ENCODE measurements around the gene CASP8.
"Not testable (repeated sequence)": the region's sequence is repeated elsewhere in the genome, so short reads cannot be mapped to it uniquely, and the experiment has no call there.

Gene CASP8

DNA sequence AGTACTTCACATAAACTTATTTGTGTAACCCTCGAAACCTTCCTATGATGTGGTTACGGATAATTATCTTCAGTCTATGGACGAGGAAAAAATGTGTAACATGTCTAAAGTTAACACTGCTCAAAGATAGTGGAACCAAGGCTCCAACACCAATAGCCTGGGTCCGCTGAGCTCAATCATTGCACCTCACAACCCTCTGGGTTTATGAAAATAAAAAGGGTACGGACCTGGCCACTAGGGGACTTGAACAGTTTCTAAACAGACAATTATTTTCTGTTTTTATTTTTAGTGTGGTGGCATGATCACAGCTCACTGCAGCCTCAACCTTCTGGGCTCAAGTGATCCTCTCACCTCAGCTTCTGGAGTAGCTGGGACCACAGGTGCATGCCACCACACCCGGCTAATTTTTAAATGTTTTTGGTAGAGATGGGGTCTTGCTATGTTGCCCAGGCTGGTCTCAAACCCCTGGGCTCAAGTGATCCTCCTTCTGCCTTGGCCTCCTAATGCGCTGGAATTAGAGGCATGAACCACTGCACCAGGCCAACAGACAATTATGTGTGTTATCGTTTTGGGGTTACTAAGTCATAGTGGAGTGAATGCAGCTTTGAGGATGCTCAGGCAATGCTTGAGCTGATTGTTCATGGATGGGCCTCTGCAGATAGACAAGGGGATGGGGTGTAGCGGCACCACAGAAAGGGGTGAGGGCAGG is 10.1 kb downstream of the CASP8 start:
- no peak for DNase-seq (ENCODE audit: low read depth in 2 of 2)

- DNase-seq (ENCODE audit: low read depth in 2 of 2): no peak
These were observed 11.6 kb downstream of the CASP8 start for GRCh38 chr2:201271917-201272316.

GRCh38 chr2:201273330-201273983 is 13.1 kb downstream of the CASP8 start:
- DNase-seq (ENCODE audit: low read depth in 2 of 2): no peak

- DNase-seq (ENCODE audit: low read depth in 2 of 2): no peak
These were observed 14.7 kb downstream of the CASP8 start for GRCh38 chr2:201275069-201275468.

- DNase-seq (ENCODE audit: low read depth in 2 of 2): no peak
These were observed 15.7 kb downstream of the CASP8 start for GRCh38 chr2:201275990-201276389.

DNA sequence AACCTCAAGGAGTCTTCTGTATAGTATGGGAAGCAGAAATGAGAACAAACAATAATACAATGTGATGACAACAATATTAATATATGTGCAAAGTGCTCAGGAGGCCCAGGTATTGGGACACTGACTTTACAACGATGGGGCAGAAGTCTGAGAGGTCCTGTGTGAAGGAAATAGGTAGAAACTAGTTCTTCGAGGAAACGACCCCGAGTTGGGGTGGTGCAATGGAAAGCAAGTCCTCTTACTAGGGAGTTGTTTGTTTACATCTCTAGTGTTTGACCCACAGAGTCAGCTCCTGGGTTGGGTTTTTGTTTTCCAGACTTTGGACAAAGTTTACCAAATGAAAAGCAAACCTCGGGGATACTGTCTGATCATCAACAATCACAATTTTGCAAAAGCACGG is 16.2 kb downstream of the CASP8 start:
- DNase-seq (ENCODE audit: low read depth in 2 of 2): no peak

DNA sequence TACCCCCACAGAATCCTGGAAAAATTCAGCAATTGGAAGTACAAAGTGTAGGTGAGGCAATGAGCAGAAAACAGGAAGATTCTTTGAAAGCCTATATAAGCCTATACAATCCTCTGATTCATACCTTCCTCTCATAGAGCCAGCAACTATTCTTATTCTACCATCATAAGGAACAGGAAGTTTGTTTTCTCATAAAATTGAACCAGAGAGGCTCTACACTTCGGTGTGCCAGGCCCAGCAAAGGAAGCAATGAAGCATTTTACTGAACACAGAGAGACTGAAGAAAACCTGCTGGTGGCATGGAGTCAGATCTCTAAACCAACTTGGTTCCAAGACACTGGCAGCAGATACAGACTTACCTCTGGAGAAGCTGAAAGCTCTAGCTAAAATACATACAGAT is 18.7 kb downstream of the CASP8 start:
- no peak for DNase-seq (ENCODE audit: low read depth in 2 of 2)

DNA sequence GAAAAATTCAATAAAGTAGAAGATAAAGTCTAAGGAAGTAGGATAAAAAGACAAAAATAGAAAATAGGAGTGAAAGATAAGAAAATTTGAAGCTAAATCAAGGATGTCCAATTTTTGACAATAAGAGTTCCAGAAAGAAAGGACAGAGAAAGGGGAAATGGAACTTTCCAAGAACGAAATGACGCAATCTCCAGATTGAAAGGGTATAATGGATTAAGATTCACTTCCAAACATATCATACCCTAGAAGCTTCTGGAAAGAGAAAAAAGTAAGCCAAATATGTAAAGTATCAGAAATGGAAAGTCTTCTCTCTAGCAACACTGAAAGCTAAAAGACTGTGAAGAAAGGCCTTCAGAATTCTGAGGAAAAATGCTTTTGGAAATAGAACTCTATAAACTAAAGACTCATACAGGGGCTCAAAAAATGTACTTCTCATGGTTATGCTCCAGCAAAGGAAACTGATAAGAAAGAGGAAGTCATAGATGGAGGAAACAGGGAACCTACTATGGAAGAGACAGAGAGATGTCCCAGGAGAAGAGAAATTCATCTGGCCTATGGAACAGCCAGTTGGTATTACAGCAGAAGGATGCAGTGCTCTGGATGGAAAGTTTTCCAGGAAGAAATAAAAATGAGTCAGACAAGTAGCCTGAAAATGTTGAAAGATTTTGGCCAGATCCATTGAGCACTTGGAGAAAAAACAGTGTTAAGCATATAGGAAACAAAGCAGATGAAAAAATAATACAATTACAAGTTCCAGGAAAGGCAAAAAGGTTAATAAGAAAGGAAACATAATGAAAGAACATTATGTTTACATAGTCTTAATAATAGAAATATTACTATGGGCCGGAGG is 20.1 kb downstream of the CASP8 start:
- DNase-seq (ENCODE audit: low read depth in 2 of 2): no peak

- no peak for DNase-seq (ENCODE audit: low read depth in 2 of 2)
These were observed 25.2 kb downstream of the CASP8 start for GRCh38 chr2:201285499-201285898.

DNA sequence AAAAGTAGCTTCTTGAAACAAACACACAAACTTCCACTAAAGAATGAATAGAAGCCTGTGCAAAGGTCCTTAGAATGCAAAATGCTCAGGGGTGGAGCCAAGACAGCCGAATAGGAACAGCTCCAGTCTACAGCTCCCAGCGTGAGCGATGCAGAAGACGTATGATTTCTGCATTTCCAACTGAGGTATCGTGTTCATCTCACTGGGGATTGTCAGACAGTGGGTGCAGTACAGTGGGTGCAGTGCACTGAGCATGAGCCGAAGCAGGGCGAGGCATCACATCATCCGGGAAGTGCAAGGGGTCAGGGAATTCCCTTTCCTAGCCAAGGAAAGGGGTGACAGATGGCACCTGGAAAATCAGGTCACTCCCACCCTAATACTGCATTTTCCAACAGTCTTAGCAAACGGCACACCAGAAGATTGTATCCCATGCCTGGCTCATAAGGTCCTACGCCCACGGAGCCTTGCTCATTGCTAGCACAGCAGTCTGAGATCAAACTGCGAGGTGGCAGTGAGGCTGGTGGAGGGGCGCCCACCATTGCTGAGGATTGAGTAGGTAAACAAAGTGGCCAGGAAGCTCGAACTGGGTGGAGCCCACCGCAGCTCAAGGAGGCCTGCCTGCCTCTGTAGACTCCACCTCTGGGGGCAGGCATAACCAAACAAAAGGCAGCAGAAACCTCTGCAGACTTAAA is 30.3 kb downstream of the CASP8 start:
- DNase-seq (ENCODE audit: low read depth in 2 of 2): not testable (repeated sequence)

GRCh38 chr2:201298462-201299052 is 38.2 kb downstream of the CASP8 start:
- no peak for DNase-seq (ENCODE audit: low read depth in 2 of 2)

- not testable (repeated sequence) for DNase-seq (ENCODE audit: low read depth in 2 of 2)
These were observed 39.6 kb downstream of the CASP8 start for GRCh38 chr2:201299929-201300328.

DNA sequence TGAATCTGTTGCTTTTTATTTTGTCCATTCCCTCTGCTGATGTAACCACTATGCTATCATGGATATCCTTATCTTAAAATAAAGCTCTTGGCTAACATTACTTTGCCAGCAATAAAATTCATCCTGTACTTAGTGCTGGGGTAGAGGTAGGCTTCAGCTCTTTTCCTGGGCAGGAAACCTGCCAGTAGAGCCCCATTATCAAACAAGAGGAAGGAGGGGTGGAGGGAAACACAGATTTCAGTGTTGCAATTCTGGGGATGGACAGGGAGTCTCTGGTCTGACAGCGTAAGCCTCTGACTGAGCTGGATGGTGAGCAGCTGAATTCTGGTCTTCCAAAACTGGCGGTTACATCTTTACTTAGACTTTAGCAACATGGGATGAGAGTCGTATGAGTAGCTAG is 47.5 kb downstream of the CASP8 start:
- DNase-seq (ENCODE audit: low read depth in 2 of 2): no peak

- no peak for DNase-seq (ENCODE audit: low read depth in 2 of 2)
These were observed 48.6 kb downstream of the CASP8 start for GRCh38 chr2:201308914-201309313.

GRCh38 chr2:201313362-201313761 is 53.0 kb downstream of the CASP8 start:
- DNase-seq (ENCODE audit: low read depth in 2 of 2): no peak

- no peak for DNase-seq (ENCODE audit: low read depth in 2 of 2)
These were observed 59.2 kb downstream of the CASP8 start for GRCh38 chr2:201319511-201319910.

DNA sequence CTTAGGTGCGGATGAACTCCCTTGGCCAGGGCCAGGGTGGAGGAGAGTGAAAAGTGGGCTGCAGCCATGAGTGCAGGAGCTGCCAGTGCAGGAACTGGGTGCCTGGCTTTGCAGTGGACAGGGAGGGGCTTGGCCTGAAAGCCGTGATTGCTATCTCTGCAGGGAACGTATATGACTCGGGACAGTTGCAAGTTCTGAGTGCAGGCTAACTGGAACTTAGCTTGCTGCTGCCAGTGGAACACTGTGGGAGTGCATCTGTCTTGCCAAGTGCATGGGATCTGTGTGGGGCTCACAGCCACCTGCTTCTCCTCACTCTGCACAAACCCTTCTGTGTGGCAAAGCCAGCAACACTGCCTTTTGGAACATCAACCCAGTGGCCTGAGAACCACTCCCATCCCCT is 59.9 kb downstream of the CASP8 start:
- DNase-seq (ENCODE audit: low read depth in 2 of 2): no peak

GRCh38 chr2:201320701-201321100 is 60.4 kb downstream of the CASP8 start:
- no peak for DNase-seq (ENCODE audit: low read depth in 2 of 2)

DNA sequence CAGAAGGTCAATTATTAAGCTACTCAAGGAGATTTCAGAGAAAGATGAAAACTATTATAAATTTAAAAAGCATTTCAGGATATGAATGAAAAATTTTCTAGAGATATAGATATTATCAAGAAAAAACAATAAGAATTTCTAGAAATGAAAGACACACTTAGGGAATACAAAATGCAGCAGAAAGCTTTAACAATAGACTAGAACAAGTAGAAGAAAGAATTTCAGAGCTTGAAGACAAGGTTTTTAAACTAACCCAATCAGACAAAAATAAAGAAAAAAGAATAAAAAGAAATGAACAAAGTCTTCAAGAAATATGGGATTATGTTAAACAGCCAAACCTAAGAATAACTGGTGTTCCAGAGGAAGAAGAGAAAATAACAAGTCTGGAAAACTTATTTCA is 62.4 kb downstream of the CASP8 start:
- DNase-seq (ENCODE audit: low read depth in 2 of 2): no peak

DNA sequence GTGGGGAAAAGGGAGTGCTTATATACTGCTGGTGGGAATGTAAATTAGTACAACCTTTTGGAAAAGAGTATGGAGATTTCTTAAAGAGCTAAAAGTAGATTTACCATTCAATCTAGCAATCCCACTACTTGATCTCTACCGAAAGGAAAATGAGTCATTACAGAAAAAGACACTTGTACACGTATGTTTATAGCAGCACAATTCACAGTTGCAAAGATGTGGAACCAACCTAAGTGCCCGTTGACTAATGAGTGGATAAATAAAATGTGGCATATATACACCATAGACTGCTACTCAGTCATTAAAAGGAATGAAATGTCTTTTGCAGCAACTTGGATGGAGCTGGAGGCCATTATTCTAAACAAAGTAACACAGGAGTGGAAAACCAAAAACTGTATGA is 67.3 kb downstream of the CASP8 start:
- no peak for DNase-seq (ENCODE audit: low read depth in 2 of 2)

GRCh38 chr2:201329409-201329808 is 69.1 kb downstream of the CASP8 start:
- DNase-seq (ENCODE audit: low read depth in 2 of 2): no peak

All from stimulated activated CD8-positive, alpha-beta memory T cell treated with anti-CD3 and anti-CD28 coated beads, Interleukin-2, amount 100 ng/mL, for 1 hour (primary cell).